Stomach (tissue), 9 donors: ENCODE measurements around the gene SNX1. TPM values are rescaled to one million over a fixed set of nuclear protein-coding genes. Genes with fewer than 3 reads are reported as not detected.

Source experiments
- DNase-seq, 2 donors: peaks; one replicate each; pipeline versions ENCODE4 v3.0.0 to v3.0.0-alpha.2; 2013 to 2019
- H3K27ac ChIP-seq, 5 donors: fragments of 200-600 bp in 4 of 5; sonication (generic) in 4 of 5; one replicate each; pipeline ENCODE4 v1.5.1; 2013 to 2019; ENCODE audit warnings: mild to moderate bottlenecking in 1 of 5, moderate library complexity in 1 of 5
- H3K27me3 ChIP-seq, 3 donors: fragments of 200-600 bp; sonication (generic); one replicate each; pipeline ENCODE4 v1.5.1; 2017 to 2019; ENCODE audit warnings: mixed run types in 1 of 3
- H3K36me3 ChIP-seq, 4 donors: fragments of 200-600 bp; sonication (generic); 1 replicate in 3 of 4; 2 replicates in 1 of 4; pipeline ENCODE4 v1.5.1; 2016 to 2019
- H3K4me1 ChIP-seq, 4 donors: fragments of 200-600 bp; sonication (generic); one replicate each; pipeline ENCODE4 v1.5.1; 2016 to 2019
- H3K4me3 ChIP-seq, 4 donors: fragments of 200-600 bp; sonication (generic) in 3 of 4; one replicate each; pipeline ENCODE4 v1.5.1; 2016 to 2019; ENCODE audit warnings: mild to moderate bottlenecking in 1 of 4
- H3K9me3 ChIP-seq, 4 donors: fragments of 200-600 bp; sonication (generic); one replicate each; pipeline ENCODE4 v1.5.1; 2016 to 2019
- CTCF ChIP-seq, 7 experiments: fragments of 450-650 bp in 4 of 7; fragments of 200-600 bp in 3 of 7; sonication (generic) in 3 of 7; IDR thresholded peaks; one replicate each; pipeline ENCODE4 v1.5.1; 2016 to 2019; ENCODE audit warnings: antibody characterized with exemption in 7 of 7, control low read depth in 2 of 7, mild to moderate bottlenecking in 1 of 7
- EP300 ChIP-seq: sonication (generic); formaldehyde crosslinking; IDR thresholded peaks from one replicate; pipeline ENCODE4 v1.6.1; 2017; ENCODE audit warnings: antibody characterized with exemption
- POLR2A ChIP-seq, 4 donors: fragments of 450-650 bp; IDR thresholded peaks; one replicate each; pipeline ENCODE4 v1.6.1; 2016; ENCODE audit warnings: antibody characterized with exemption in 4 of 4, control low read depth in 2 of 4, mild to moderate bottlenecking in 1 of 4, moderate library complexity in 1 of 4
- POLR2AphosphoS5 ChIP-seq, 3 donors: sonication (generic); formaldehyde crosslinking; IDR thresholded peaks; one replicate each; pipeline ENCODE4 v1.6.1; 2016; ENCODE audit warnings: antibody characterized with exemption in 3 of 3
- WGBS, 5 donors: extraction: QIAGEN DNeasy Blood & Tissue Kit in 3 of 5; methylation state at CpG; one replicate each; pipeline versions ENCODE4 v1.1.5 to v1.1.7; 2013 to 2018; 5-methylcytosine and 5-hydroxymethylcytosine counted together
- intact Hi-C: fragments of 100-400 bp; cut with DNase I; formaldehyde crosslinking; loops from one replicate; pipeline ENCODE4 v1.15.1; 2023; ENCODE audit warnings: low total_unique reads
- polyA plus RNA-seq, 3 donors: library from polyadenylated mRNA; stranded (reverse); fragments of 200-250 nt; gene quantifications; one replicate each; pipeline ENCODE4 v1.2.3, GENCODE V29; 2013
- total RNA-seq, 5 donors: library from RNA; depleted of rRNA; stranded (reverse); fragments of >200 nt; gene quantifications; one replicate each; pipeline versions ENCODE4 v1.1.0 to v1.2.3, GENCODE V29; 2014 to 2016
- donor health status: healthy with polysubstance abuse.
- donor health status: Bipolar disorder and iron deficiency.
- donor health status: healthy.

The SNX1 gene
- total and polyA plus RNA-seq, 8 donors: 38.8 to 119 (median 61.9) TPM

- H3K9me3 ChIP-seq: no peaks in the 10 kb centered on the region
- WGBS, 5 donors: 63 to 87% (median 78%) methylated on average over 3 of the region's 3 CpGs
- no peaks in the 10 kb centered on the region for H3K27me3 ChIP-seq
- no peak overlapping the region for H3K27ac ChIP-seq
- H3K4me1 ChIP-seq: no peaks in the 10 kb centered on the region
- TF ChIP-seq CTCF (IDR thresholded peaks at IDR 0.05): no peak
- TF ChIP-seq POLR2A (IDR thresholded peaks at IDR 0.05): no peak
- no peak for TF ChIP-seq POLR2AphosphoS5 (IDR thresholded peaks at IDR 0.05)
- no peak for TF ChIP-seq EP300
- DNase-seq: no peak
- no peak overlapping the region for H3K4me3 ChIP-seq
- intact Hi-C loops: no loop called here
- H3K36me3 ChIP-seq: peaks cover 70 to 100% (median 100%) of the 10 kb centered on the region in 4 donors
Measured at GRCh38 chr15:64125978-64126377, 30.2 kb downstream of the SNX1 start.

GRCh38 chr15:64127521-64128270 is 31.9 kb downstream of the SNX1 start:
- no peak for DNase-seq
- Histone ChIP-seq H3K27ac (no peak overlapping the region), H3K27me3 (no peaks in the 10 kb centered on the region), H3K9me3 (no peaks in the 10 kb centered on the region), H3K4me3 (no peak overlapping the region), H3K4me1 (no peaks in the 10 kb centered on the region), H3K36me3 (peaks cover 72 to 100% (median 100%) of the 10 kb centered on the region in 4 donors)
- WGBS, 5 donors: 73 to 86% (median 80%) methylated on average over 6 of the region's 6 CpGs
- TF ChIP-seq POLR2A (IDR thresholded peaks at IDR 0.05) (no peak), POLR2AphosphoS5 (IDR thresholded peaks at IDR 0.05) (no peak), CTCF (IDR thresholded peaks at IDR 0.05) (no peak), EP300 (no peak)
- intact Hi-C loops: no loop called here

GRCh38 chr15:64130159-64130558 is 34.4 kb downstream of the SNX1 start:
- Histone ChIP-seq H3K4me1 (peaks cover 0 to 9% (median 0%) of the 10 kb centered on the region in 4 donors), H3K36me3 (peaks cover 75 to 100% (median 100%) of the 10 kb centered on the region in 4 donors), H3K9me3 (no peaks in the 10 kb centered on the region), H3K27ac (no peak overlapping the region), H3K4me3 (no peak overlapping the region), H3K27me3 (no peaks in the 10 kb centered on the region)
- TF ChIP-seq CTCF (IDR thresholded peaks at IDR 0.05) (no peak), POLR2AphosphoS5 (IDR thresholded peaks at IDR 0.05) (no peak), EP300 (no peak), POLR2A (IDR thresholded peaks at IDR 0.05) (no peak)
- 94 to 98% (median 97%) methylated on average over 3 of the region's 3 CpGs for WGBS, 5 donors
- intact Hi-C loops: no loop called here
- no peak for DNase-seq

- peaks cover 80 to 100% (median 100%) of the 10 kb centered on the region in 4 donors for H3K36me3 ChIP-seq
- H3K4me1 ChIP-seq: peaks cover 0 to 9% (median 0%) of the 10 kb centered on the region in 4 donors
- no peak overlapping the region for H3K4me3 ChIP-seq
- TF ChIP-seq CTCF (IDR thresholded peaks at IDR 0.05): no peak
- TF ChIP-seq EP300: no peak
- TF ChIP-seq POLR2A (IDR thresholded peaks at IDR 0.05): no peak
- no peak for TF ChIP-seq POLR2AphosphoS5 (IDR thresholded peaks at IDR 0.05)
- no peaks in the 10 kb centered on the region for H3K27me3 ChIP-seq
- intact Hi-C loops: no loop called here
- no peak for DNase-seq
- H3K9me3 ChIP-seq: no peaks in the 10 kb centered on the region
- 93 to 97% (median 95%) methylated on average over 7 of the region's 7 CpGs for WGBS, 5 donors
- H3K27ac ChIP-seq: no peak overlapping the region
Measured at GRCh38 chr15:64131547-64131946, 35.8 kb downstream of the SNX1 start.
